ENCODE results near the gene PRDX3.
"Not testable (repeated sequence)": the region's sequence is repeated elsewhere in the genome, so short reads cannot be mapped to it uniquely, and the experiment has no call there.

The PRDX3 gene

DNA sequence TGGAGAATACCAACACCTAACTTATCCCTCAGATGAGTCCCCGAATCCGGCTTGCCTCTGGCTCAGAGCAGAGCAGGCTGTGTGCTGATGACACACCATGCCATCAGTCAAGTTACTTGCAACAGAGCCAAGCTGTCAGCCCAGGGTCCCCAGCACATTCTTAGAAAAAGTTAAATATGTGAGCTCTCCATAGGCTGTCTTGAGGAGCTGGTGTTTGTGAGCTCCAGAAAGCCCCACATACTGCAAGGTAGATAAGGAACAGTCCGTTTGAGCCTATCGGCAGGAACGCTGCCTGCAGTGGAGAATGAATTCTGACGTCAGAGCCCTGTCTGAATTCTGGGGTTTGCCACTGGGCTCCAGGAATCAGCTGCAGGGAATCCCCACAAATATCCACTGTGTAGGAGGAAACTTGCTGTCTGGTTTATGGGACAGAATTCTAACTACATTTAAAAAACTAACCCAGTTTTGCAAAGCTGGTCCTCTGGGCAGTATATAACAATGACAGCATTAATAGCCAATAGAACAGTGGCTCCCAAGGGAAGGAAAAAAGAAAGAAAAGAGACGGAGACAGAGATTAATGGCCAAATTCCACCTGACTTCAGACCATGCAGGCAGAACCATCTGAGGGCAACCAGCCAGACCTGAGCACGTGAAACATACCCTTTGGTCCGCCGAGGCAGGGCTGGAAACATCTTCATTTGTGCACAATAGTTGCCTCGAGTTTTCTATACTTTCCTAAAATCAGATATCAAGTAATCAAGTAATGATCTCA is 16.7 kb downstream of the PRDX3 start:
- DNase-seq: no peak

DNA sequence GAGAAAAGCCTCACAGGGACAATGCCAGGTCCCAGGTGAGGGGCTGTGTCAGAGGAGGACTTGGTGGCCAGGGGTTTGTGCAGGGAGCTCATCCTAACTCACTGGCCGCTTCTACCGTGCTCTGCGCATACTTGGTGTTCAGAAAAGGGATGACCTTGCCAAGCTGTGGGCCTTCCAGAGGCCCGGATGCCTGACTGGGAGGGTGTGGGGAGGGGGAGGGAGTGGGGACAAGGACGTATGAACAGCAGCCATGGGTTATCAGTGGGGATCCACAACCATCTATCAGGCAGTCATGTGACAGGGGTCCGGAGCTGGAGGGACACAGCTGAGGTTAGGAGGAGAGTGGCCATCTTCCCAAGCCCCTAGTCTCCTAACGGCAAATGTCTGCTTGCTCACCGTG is 19.3 kb downstream of the PRDX3 start:
- DNase-seq: no peak

DNA sequence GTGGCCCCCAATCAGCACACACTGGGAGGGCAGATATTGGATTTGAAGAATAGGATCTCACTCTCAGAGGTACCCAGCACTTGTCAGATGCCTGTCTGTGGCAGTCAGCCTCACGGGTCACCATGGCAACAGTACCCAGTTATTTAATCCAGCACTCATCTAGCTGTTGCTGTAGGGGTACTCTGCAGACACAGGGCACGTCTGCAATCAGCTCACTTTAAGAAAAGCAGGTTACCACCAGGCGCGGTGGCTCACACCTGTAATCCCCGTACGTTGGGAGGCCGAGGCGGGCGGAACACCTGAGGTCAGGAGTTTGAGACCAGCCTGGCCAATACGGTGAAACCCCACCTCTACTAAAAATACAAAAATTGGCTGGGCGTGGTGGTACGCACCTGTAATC is 25.0 kb downstream of the PRDX3 start:
- no peak for DNase-seq

DNA sequence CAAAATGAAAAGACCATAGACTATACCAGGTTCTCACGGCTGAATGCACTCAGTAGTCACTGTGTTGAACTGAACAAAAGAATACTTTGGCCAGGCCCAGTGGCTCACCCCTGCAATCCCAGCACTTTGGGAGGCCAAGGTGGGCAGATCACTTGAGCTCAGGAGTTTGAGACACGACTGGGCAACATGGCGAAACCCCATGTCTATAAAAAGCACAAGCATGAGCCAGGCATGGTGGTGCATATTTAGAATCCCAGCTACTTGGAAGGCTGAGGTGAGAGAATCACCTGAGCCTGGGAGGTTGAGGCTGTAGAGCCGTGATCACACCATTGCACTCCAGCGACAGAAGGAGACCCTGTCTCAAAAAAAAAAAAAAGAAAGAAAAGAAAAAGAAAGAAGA is 25.6 kb downstream of the PRDX3 start:
- no peak for DNase-seq

DNA sequence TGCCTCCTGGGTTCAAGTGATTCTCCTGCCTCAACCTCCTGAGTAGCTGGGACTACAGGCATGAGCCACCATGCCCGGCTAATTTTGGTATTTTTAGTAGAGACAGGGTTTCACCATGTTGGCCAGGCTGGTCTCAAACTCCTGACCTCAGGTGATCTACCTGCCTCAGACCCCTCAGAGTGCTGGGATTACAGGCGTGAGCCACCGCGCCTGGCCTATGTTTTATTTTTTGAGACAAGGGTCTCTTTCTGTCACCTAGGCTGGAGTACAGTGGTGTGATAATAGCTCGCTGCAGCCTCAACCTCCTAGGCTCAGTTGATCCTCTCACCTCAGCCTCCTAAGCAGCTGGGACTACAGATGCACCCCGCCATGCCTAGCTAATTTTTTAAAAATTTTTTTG is 27.0 kb downstream of the PRDX3 start:
- not testable (repeated sequence) for DNase-seq

DNA sequence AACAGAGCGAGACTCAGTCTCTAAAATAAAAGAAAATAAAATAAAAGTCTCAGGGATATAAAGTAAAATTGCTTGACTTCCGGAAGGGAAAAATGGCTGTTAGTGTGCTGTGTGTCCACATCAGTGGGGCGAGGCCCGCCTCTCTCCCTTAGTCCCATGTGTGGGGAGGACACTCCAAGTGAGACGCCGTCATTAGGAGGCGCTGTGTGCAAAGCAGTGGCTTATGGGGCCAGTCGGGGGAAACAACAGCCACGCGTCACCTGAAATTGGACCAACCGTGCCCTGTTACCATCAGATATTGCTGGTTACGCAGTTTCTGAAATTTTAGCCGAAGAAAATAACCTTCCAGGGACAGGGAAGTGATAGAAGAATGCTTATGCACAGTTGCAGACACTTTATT is 28.9 kb downstream of the PRDX3 start:
- DNase-seq: no peak

DNA sequence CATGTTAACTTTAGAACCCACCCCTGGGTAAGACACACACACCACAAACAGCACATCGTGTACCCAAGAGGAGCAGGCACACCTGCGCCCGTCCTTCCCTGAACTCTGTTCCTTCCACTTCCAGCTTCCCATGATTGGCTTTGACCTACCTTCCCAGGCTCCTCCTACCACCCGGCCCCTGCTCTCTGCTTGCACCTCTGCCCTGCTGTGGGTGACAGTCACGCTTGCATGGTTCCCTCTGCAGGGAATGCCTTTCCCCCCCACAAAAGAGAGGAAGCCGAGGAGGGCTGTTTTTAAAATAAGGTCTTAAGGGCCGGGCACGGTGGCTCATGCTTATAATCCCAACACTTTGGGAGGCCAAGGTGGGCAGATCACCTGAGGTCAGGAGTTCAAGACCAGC is 29.5 kb downstream of the PRDX3 start:
- DNase-seq: no peak

DNA sequence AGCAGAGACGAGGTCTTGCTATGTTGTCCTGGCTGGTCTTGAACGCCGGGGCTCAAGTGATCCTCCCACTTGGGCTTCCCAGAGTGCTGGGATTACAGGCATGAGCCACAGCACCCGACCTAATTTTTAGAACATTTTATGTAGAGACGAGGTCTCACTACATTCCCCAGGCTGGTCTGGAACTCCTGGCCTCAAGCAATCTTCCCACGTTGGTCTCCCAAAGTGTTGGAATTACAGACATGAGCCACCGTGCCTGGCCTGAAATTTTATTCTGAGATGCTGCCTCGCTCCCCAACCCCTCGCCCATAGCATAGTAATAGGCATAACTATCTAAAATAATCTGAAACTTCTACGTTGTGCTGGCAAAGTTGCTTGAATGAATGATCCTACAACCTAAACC is 35.0 kb downstream of the PRDX3 start:
- DNase-seq: no peak

DNA sequence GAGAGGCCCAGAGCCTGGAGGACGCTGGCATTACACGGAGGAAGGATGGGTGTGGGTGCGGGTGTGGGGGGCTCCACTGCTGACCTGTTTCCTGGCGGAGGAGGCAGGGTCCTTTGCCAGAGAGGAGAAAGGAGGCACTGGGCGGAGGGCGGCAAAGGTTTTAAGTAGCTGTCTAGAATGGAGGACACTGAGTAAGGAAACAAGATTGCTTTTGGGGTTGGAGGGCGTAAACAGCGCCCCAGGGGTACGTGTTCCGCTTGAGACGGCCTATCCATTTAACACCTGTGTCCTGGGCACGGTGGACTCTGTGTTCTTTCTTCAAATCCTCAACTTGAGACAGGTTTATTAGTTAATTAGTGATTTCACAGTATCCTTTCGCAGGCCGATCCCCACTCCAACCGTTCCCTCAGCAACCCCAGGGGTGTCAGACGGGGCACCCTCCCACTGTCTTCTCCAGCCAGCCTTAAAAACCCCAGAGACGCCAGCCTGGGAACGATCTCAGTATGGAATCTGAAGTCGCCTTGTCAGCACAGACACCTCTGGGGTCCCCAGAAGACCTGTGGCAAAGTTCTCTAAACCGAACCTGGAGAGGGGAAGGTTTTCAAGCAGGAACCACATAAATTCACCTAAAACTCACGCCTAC is 37.9 kb downstream of the PRDX3 start:
- DNase-seq: no peak

DNA sequence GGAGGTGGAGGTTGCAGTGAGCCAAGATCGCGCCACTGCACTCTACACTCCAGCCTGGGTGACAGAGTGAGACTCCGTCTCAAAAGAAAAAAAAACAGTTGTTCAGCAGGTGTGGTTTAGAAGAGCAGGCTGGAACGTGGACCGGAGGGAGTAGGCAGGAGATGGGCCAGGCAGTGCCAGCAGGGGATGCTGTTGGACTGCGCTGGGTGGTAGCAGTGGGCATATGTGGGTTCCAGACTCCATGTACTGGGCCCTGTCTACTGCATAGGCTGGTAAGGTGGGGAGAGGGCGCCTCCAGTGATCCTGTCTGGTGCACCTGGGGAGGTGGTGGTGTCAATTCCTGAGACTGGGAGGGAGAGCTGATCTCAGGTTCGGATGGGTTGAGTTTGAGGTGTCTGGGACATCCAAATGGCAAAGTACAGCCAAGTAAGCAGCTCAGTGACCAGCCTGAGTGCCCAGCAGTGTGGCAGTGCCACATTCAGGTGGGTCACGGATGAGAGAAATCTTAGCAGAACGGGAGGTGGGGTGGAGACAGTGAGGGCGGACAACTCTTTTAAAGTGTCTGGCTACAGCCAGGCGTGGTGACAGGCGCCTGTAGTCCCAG is 39.0 kb downstream of the PRDX3 start:
- peak; percentile 45 for DNase-seq

DNA sequence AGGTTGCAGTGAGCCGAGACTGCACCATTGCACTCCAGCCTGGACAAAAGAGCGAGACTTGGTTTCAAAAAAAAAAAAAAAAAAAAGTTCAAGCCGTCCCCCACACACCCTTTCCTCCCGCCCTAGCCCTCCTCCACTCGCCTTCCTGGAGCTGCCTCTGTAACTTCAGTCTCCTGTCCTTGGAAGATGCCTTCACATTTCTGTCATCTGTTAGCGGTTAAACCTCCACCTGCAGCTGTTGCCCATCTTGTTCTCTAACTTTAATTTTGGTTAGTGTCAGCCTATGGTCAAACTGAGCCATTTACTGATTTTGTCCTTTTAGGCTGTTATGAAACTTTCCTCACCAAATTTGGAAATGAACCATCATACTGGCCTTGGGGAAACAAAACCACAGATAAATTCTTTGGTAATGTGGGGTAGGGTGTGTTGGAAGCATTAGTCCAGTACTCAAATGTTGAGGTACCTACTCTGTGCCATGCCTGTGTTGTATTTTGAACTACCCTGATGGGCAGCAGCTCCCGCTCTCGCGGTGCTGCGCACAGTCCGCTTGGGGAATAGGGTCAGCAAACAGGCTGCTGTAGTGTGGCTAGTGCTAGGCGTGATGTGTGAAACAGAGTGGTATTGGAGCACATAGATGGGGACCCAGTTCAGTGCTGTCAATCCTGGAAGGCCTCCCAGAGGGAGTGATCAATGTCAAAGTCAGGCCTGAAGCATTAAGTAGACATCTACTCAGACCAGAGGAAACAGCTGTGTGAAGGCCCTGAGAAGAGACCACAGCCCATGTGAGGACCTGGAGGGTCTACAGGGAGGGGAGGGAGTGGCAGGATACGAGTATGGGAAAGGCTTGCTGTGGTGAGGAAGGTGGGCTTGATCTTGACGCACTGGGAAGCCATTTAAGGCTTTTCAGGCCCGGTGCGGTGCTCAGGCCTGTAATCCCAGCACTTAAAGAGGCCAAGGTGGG is 40.0 kb downstream of the PRDX3 start:
- DNase-seq: no peak

DNA sequence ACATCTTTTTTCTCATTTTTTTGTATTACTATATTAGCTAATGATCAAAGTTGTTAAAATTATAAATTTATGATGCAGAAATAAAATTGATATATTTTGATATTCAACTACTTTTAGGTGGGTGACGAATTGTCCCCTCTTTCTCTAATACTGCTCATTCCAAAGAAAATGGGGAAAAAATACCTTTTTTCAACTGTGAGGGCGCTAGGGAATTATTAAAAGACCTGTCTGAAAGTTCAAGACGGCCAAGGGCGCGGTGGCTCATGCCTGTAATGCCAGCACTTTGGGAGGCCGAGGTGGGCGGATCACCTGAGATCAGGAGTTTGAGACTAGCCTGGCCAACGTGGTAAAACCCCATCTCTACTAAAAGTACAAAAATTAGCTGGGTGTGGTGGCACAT is 40.7 kb downstream of the PRDX3 start:
- DNase-seq: not testable (repeated sequence)

DNA sequence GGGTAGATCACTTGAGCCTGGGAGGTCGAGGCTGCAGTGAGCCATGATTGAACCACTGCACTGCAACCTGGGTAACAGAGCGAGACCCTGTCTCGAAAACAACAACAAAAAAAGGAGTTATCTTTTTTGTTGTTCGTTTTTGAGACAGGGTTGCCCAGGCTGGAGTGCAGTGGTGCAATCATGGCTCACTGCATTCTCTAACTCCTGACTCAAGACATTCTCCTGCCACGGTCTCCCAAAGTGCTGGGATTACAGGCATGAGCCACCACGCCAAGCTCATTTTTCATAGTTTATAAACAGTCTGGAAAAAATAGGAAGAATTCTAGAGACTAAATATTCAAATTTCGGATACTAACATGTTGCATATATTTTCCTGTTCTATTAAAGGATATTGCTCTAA is 42.5 kb downstream of the PRDX3 start:
- DNase-seq: no peak

DNA sequence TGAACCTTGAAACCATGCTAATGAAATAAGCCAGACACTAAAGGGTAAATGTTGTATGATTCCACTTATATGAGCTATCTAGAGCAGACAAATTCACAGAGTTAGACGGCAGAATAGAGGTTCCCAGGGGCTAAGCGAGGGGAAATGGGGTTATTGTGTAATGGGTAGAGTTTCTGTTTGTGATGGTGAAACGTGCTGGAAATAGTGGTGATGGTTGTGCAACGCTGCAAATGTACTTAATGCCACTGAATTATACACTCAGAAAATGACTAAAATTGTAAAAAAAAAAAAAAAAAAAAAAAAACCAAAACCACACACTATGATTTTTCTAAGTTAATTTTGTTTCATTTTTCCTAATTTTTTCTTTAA is 43.1 kb downstream of the PRDX3 start:
- no peak for DNase-seq

DNA sequence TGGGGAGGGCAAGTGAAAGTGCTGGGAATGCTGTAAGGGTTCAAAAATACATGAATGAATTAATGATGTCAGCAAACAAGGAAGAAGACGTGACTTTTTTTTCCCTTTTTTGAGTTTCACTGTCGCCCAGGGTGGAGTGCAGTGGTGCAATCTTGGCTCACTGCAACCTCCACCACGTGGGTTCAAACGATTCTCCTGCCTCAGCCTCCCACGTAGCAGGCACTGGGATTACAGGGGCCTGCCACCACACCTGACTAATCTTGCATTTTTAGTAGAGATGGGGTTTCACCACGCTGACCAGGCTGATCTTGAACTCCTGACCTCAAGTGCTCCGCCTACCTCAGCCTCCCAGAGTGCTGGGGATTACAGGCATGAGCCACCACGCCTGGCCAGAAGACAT is 44.7 kb downstream of the PRDX3 start:
- DNase-seq: no peak

DNA sequence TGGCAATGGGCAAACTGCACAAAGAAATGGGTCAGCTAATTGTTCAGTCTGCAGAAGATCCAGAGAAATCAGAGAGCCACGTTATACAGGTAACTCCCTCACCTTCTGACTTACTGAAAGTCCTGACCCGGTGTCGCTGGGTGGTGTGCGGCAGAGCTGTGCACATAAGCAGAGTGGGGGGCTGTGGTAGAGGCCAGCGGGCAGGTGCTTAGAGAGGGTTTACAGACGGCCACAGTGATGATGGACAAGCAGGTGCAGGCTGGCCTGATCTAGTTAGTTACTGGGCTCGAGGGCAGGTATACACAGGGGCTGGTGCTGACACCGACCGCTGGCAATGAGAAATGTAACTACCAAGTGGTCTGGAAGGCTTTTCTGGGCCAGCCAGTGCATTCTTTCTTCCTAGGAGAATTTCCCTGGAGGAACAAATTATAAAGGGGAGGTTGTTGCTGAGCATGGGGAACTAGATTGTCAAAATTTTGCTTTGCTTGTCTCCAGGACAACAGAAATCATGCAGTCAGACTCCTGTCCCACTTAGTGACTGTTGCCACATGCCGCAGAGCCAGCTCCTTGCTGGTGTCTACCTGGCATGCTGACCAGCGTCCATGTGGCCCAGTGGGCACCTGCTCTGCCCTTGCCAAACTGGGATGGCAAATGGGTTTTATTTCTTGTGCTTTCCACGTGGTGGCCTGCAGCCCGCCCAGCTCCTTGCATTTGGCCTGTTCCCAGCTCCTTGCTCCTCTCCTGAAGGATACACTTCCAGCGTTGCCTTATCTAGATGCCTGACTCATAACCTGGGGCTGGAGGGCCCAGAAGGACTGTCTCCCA is 45.9 kb downstream of the PRDX3 start:
- DNase-seq: no peak

DNA sequence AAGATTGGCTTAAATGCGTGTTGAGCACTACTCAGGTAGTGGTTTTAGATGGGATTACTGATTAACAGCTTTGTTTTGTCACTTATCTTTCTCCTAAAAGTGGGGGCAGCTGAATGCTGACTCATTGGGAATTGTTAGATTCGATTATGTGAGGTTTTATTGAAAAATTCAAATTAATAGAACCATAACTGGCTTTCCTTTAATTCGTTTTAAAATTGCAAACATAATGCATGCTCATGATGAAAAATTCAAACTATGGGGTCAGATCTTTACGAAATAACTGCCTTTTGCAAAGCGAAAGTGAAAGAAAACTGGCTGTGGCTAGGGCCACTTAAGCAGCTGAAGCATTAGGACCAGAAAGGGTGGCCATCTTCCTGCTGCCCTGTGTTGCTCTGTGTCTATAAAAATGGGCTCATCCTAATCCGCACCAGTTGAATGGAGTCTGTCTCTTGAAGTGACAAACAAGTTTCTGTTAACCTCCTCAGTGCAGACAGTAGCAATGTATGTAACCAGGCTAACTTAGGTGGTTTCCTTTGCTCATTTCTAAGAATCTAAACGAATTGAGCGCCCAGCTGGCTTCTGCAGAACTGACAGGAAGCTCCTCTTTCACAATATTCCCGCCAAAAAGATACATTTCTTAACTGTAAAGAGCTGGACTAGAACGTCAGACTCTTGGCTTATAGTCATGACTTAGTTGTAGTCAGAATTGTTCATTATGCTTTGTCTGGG is 46.9 kb downstream of the PRDX3 start:
- peak; percentile 31 for DNase-seq

DNA sequence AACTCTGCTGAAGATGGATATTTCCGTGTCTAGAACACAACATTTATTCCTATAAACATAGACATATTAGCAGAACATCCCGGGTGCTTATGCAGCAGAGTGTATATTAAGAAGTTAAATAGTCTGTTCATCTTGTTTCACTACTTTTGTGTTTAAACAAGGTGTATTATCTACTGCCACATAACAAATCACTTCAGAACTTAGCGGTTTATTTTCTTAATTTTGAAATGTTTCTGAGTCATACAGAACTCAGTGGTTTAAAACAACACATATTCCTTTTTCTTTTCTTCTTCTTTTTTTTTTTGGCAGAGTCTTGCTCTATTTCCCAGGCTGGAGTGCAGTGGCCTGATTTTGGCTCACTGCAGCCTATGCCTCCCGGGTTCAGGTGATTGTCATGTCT is 48.9 kb downstream of the PRDX3 start:
- no peak for DNase-seq

DNA sequence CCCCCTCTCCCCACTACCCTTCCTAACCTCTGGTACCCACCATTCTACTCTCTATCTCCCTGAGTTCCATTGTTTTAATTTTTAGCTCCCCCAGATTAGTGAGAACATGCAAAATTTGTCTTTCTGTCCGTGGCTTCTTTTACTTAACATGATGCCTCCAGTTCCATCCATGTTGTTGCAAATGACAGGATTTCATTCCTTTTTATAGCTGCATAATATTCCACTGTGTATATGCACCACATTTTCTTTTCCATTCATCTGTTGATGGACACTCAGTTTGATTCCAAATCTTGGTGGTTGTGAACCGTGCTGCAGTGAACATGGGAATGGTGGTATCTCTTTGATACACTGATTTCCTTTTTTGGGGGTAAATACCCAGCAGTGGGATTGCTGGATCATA is 52.7 kb downstream of the PRDX3 start:
- DNase-seq: no peak

DNA sequence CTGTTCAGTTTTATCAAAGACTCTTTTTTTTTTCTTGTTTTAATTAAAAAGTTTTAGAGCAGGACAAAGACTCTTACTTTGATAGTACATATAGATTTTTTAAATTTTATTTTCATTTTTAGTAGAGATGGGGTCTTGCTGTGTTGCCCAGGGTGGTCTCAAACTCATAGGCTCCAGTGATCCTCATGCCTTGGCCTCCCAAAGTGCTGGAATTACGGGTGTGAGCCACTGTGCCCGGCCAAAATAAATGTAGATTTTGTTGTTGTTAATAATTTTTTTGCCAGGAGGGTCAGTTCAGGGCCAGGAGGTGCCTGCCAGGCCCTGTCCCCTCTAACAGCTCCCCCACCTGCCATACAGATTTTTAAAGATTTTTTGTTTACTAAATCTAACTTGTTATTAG is 57.7 kb downstream of the PRDX3 start:
- DNase-seq: no peak

DNA sequence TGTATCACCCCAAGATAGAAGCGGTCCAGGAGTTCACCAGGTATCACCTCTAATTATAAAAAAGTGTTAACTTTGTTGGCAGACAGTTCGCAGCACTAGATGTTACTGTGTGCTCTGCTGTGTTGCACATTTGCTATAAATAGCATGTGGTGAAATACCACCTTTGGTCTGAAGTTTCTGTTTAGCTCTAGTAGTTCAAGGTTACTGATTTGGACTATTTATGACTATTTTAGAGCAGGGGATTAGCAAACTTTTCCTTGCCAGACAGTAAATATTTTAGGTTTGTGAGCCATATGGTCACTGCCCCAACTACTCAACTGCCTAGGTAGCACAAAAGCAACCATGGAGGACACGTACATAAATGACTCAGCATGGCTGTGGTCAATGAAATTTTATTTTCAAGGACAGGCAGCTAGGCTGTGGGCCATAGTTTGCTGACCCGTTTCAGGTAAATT is 58.2 kb downstream of the PRDX3 start:
- peak; percentile 29 for DNase-seq

DNA sequence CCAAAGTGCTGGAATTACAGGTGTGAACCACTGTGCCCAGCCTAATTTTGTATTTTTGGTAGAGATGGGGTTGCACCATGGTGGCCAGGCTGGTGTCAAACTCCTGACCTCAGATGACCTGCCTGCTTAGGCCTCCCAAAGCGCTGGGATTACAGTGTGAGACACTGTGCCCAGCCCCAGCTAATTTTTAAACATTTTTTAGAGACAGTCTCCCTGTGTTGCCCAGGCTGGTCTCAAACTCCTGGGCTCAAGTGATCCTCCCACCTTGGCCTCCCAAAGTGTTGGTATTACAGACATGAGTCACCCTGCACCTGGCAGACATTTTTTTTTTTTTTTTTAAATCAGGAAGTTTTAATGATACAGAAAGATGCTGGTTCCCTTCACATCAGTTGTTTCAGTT is 59.2 kb downstream of the PRDX3 start:
- DNase-seq: no peak
